ENCODE measurements around the gene CHGA. TPM values are rescaled to one million over a fixed set of nuclear protein-coding genes. Genes with fewer than 3 reads are reported as not detected.

The CHGA gene
- total and polyA plus RNA-seq, 4 experiments from 2014 or later, result not detected

GRCh38 chr14:92958373-92959188 is 35.6 kb downstream of the CHGA start:
- no peaks in the 10 kb centered on the region for H3K4me1 Mint-ChIP-seq
- H3K9me3 Mint-ChIP-seq, result no peaks in the 10 kb centered on the region
- no peak for DNase-seq
- no peak overlapping the region for H3K4me3 ChIP-seq (ENCODE audit: low read length in 2 of 2)
- no peak overlapping the region for H3K27ac ChIP-seq (ENCODE audit: low read depth, low read length)
- H3K4me1 ChIP-seq (ENCODE audit: insufficient read depth, low read length), result no peaks in the 10 kb centered on the region
- intact Hi-C loops (cut with micrococcal nuclease), result no loop called here
- ChIA-PET POLR2A (ENCODE audit: partially characterized antibody) (no interaction called here), CTCF (ENCODE audit: partially characterized antibody) (no interaction called here)
- H3K9me3 ChIP-seq (ENCODE audit: control insufficient read depth in 1 of 2, low read length in 2 of 2), result no peaks in the 10 kb centered on the region
- H3K27me3 Mint-ChIP-seq, result no peaks in the 10 kb centered on the region
- H3K36me3 ChIP-seq (ENCODE audit: insufficient read depth, low read length), result peaks cover 6% of the 10 kb centered on the region
- H3K36me3 Mint-ChIP-seq, result peaks cover 16 to 43% of the 10 kb centered on the region in 2 donors
- H3K27ac Mint-ChIP-seq, result no peak overlapping the region
- H3K27me3 ChIP-seq (ENCODE audit: insufficient read depth, low read length), result no peaks in the 10 kb centered on the region
- no peak overlapping the region for H3K4me3 Mint-ChIP-seq

DNA sequence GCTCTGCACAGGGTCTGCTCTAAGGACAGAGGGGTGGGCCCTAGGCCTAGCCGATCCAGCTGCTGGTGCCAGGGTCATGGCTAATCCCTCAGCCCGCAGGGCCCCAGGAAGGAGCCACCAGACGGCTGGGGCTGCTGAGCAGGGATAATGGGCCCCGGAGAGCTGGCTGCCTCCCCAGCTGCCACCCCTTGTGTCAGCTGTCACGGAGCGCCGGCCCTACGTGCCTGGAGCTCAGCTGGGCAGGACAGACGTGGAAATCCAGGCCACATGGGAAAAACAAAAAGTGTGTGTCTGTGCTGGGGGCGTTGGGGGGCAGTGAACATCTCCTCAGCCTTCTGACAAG is 36.2 kb downstream of the CHGA start:
- Histone ChIP-seq H3K9me3 (ENCODE audit: control insufficient read depth in 1 of 2, low read length in 2 of 2) (no peaks in the 10 kb centered on the region), H3K4me1 (ENCODE audit: insufficient read depth, low read length) (no peaks in the 10 kb centered on the region), H3K36me3 (ENCODE audit: insufficient read depth, low read length) (peaks cover 6% of the 10 kb centered on the region), H3K27me3 (ENCODE audit: insufficient read depth, low read length) (no peaks in the 10 kb centered on the region), H3K27ac (ENCODE audit: low read depth, low read length) (no peak overlapping the region), H3K4me3 (ENCODE audit: low read length in 2 of 2) (no peak overlapping the region)
- CTCF ChIA-PET (ENCODE audit: partially characterized antibody), result no interaction called here
- DNase-seq, result no peak
- Mint-ChIP-seq H3K27ac (peak overlapping the region in 1 of 7 donors; percentile 23), H3K9me3 (no peaks in the 10 kb centered on the region), H3K27me3 (no peaks in the 10 kb centered on the region), H3K4me3 (no peak overlapping the region), H3K4me1 (no peaks in the 10 kb centered on the region), H3K36me3 (peaks cover 16 to 41% of the 10 kb centered on the region in 2 donors)
- intact Hi-C loops (cut with micrococcal nuclease), result no loop called here
- POLR2A ChIA-PET (ENCODE audit: partially characterized antibody), result no interaction called here

GRCh38 chr14:92959761-92960680 is 37.1 kb downstream of the CHGA start:
- peaks cover 0 to 1% (median under 1%) of the 10 kb centered on the region in 4 donors for H3K4me1 Mint-ChIP-seq
- H3K4me3 Mint-ChIP-seq, result no peak overlapping the region
- Histone ChIP-seq H3K4me1 (ENCODE audit: insufficient read depth, low read length) (no peaks in the 10 kb centered on the region), H3K27me3 (ENCODE audit: insufficient read depth, low read length) (no peaks in the 10 kb centered on the region), H3K27ac (ENCODE audit: low read depth, low read length) (no peak overlapping the region), H3K4me3 (ENCODE audit: low read length in 2 of 2) (no peak overlapping the region), H3K36me3 (ENCODE audit: insufficient read depth, low read length) (peaks cover 6% of the 10 kb centered on the region), H3K9me3 (ENCODE audit: control insufficient read depth in 1 of 2, low read length in 2 of 2) (no peaks in the 10 kb centered on the region)
- intact Hi-C loops (cut with micrococcal nuclease), result no loop called here
- H3K27ac Mint-ChIP-seq, result no peak overlapping the region
- H3K9me3 Mint-ChIP-seq, result no peaks in the 10 kb centered on the region
- ChIA-PET CTCF (ENCODE audit: partially characterized antibody) (interaction anchor here (0.9 to 1.0 kb wide), 2 partner anchors 8 to 153 kb away, joined by 3 to 4 read pairs; no protein-coding TSS in a partner anchor), POLR2A (ENCODE audit: partially characterized antibody) (no interaction called here)
- DNase-seq, result no peak
- peaks cover 13 to 37% of the 10 kb centered on the region in 2 donors for H3K36me3 Mint-ChIP-seq
- no peaks in the 10 kb centered on the region for H3K27me3 Mint-ChIP-seq

DNA sequence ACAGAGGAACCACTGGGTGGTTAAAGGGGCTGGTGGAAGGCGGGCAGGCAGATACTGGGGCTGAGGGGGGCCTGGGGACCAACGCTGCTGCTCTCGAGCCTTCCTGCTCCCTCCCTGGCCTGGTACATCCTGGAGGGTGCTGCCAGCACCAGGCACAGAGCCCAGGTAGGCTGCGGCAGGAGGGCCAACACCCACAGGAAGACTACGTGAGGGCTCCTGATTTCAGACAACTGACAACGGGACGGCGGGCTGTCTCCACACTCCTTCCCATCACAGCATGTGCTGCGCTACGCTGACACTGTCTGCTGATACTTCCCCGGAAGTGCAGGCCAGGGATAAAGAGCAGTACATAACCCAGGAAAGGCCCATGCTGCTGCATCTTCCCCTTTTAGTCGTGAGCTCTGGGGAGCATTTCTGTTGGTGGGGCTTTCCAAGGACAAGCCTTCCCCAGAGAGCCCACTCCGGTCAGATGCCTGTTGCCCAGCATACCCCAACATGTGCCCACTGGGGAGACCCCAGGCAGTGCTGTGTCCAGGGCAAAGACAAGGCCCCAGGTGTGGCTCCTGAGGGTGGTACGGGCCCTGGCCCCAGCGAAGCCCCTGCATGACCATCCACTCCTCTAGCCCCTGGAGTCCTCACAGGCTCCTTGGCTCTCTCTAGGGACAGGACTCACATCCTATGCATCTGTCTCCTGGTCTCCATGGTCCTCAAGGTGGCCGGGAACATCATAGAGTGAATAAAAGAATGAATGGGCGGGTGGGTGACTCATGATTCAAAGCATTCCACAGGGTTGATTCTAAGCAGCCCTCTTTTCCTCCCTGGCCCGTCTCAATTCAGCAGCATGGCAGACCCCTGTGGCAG is 38.0 kb downstream of the CHGA start:
- H3K4me3 Mint-ChIP-seq, result no peak overlapping the region
- intact Hi-C loops (cut with micrococcal nuclease), result no loop called here
- H3K27ac Mint-ChIP-seq, result no peak overlapping the region
- no peak for DNase-seq
- Histone ChIP-seq H3K27me3 (ENCODE audit: insufficient read depth, low read length) (no peaks in the 10 kb centered on the region), H3K4me1 (ENCODE audit: insufficient read depth, low read length) (no peaks in the 10 kb centered on the region), H3K27ac (ENCODE audit: low read depth, low read length) (no peak overlapping the region), H3K36me3 (ENCODE audit: insufficient read depth, low read length) (peaks cover 6% of the 10 kb centered on the region), H3K4me3 (ENCODE audit: low read length in 2 of 2) (no peak overlapping the region), H3K9me3 (ENCODE audit: control insufficient read depth in 1 of 2, low read length in 2 of 2) (no peaks in the 10 kb centered on the region)
- H3K4me1 Mint-ChIP-seq, result peaks cover 0 to 5% (median 1%) of the 10 kb centered on the region in 4 donors
- no peaks in the 10 kb centered on the region for H3K27me3 Mint-ChIP-seq
- ChIA-PET CTCF (ENCODE audit: partially characterized antibody) (interaction anchor here (1.0 kb wide), 1 partner anchor 9 kb away, joined by 4 read pairs; no protein-coding TSS in a partner anchor), POLR2A (ENCODE audit: partially characterized antibody) (no interaction called here)
- peaks cover 13 to 36% of the 10 kb centered on the region in 2 donors for H3K36me3 Mint-ChIP-seq
- no peaks in the 10 kb centered on the region for H3K9me3 Mint-ChIP-seq

GRCh38 chr14:92961567-92961855 is 38.6 kb downstream of the CHGA start:
- ChIA-PET POLR2A (ENCODE audit: partially characterized antibody) (no interaction called here), CTCF (ENCODE audit: partially characterized antibody) (interaction anchor here (2.3 kb wide), 1 partner anchor 8 kb away, joined by 7 read pairs; no protein-coding TSS in a partner anchor)

GRCh38 chr14:92962031-92962830 is 39.3 kb downstream of the CHGA start:
- peak overlapping the region in 1 of 7 donors; percentile 85 for H3K27ac Mint-ChIP-seq

More at GRCh38 chr14:92961567-92961855, 38.6 kb downstream of the CHGA start:
- Histone ChIP-seq H3K4me3 (ENCODE audit: low read length in 2 of 2) (no peak overlapping the region), H3K27ac (ENCODE audit: low read depth, low read length) (no peak overlapping the region), H3K9me3 (ENCODE audit: control insufficient read depth in 1 of 2, low read length in 2 of 2) (no peaks in the 10 kb centered on the region), H3K27me3 (ENCODE audit: insufficient read depth, low read length) (no peaks in the 10 kb centered on the region), H3K4me1 (ENCODE audit: insufficient read depth, low read length) (no peaks in the 10 kb centered on the region), H3K36me3 (ENCODE audit: insufficient read depth, low read length) (peaks cover 6% of the 10 kb centered on the region)
- DNase-seq, result no peak
- Mint-ChIP-seq H3K9me3 (no peaks in the 10 kb centered on the region), H3K27ac (no peak overlapping the region), H3K4me3 (no peak overlapping the region), H3K4me1 (peaks cover 0 to 5% (median 2%) of the 10 kb centered on the region in 4 donors), H3K36me3 (peaks cover 9 to 33% of the 10 kb centered on the region in 2 donors), H3K27me3 (no peaks in the 10 kb centered on the region)
- intact Hi-C loops (cut with micrococcal nuclease), result no loop called here

More at GRCh38 chr14:92962031-92962830, 39.3 kb downstream of the CHGA start:
- ChIA-PET POLR2A (ENCODE audit: partially characterized antibody) (no interaction called here), CTCF (ENCODE audit: partially characterized antibody) (interaction anchor here (2.3 kb wide), 1 partner anchor 8 kb away, joined by 7 read pairs; no protein-coding TSS in a partner anchor)
- H3K27me3 ChIP-seq (ENCODE audit: insufficient read depth, low read length), result no peaks in the 10 kb centered on the region
- no peak overlapping the region for H3K4me3 Mint-ChIP-seq
- H3K9me3 Mint-ChIP-seq, result no peaks in the 10 kb centered on the region
- no peaks in the 10 kb centered on the region for H3K9me3 ChIP-seq (ENCODE audit: control insufficient read depth in 1 of 2, low read length in 2 of 2)
- no peak overlapping the region for H3K27ac ChIP-seq (ENCODE audit: low read depth, low read length)
- H3K4me1 ChIP-seq (ENCODE audit: insufficient read depth, low read length), result no peaks in the 10 kb centered on the region
- H3K36me3 Mint-ChIP-seq, result peaks cover 5 to 28% of the 10 kb centered on the region in 2 donors
- H3K4me3 ChIP-seq (ENCODE audit: low read length in 2 of 2), result no peak overlapping the region
- H3K36me3 ChIP-seq (ENCODE audit: insufficient read depth, low read length), result peaks cover 6% of the 10 kb centered on the region
- no peaks in the 10 kb centered on the region for H3K27me3 Mint-ChIP-seq
- peaks cover 0 to 5% (median 2%) of the 10 kb centered on the region in 4 donors for H3K4me1 Mint-ChIP-seq
- DNase-seq, result no peak
- intact Hi-C loops (cut with micrococcal nuclease), result no loop called here
